CD4-positive, alpha-beta T cell treated with Interleukin-17A for 1 hour (primary cell): ENCODE results near the gene KSR2.

ENCODE experiments used
- DNase-seq: peaks from one replicate; pipeline ENCODE4 v3.0.0-alpha.2; 2020

KSR2 gene

GRCh38 chr12:117481470-117481869 lies 487.3 kb downstream of the KSR2 start:
- DNase-seq: no peak

- DNase-seq: no peak
Measured at GRCh38 chr12:117476341-117476740, 492.4 kb downstream of the KSR2 start.

GRCh38 chr12:117473856-117474255 lies 494.9 kb downstream of the KSR2 start:
- DNase-seq: no peak

GRCh38 chr12:117472983-117473382 lies 495.8 kb downstream of the KSR2 start:
- DNase-seq: no peak

GRCh38 chr12:117470804-117471203 lies 498.0 kb downstream of the KSR2 start:
- DNase-seq: no peak

- no peak for DNase-seq
Measured at GRCh38 chr12:117469883-117470483, 498.8 kb downstream of the KSR2 start.

GRCh38 chr12:117468016-117468415 lies 500.8 kb downstream of the KSR2 start:
- DNase-seq: no peak

- DNase-seq: no peak
Measured at GRCh38 chr12:117467588-117467987, 501.2 kb downstream of the KSR2 start.

- no peak for DNase-seq
Measured at GRCh38 chr12:117466677-117467362, 502.0 kb downstream of the KSR2 start.

- no peak for DNase-seq
Measured at GRCh38 chr12:117461732-117462131, 507.1 kb downstream of the KSR2 start.

GRCh38 chr12:117459229-117459628 lies 509.6 kb downstream of the KSR2 start:
- no peak for DNase-seq

GRCh38 chr12:117457189-117457588 lies 511.6 kb downstream of the KSR2 start:
- DNase-seq: no peak

- DNase-seq: no peak
Measured at GRCh38 chr12:117456076-117456475, 512.7 kb downstream of the KSR2 start.

- DNase-seq: no peak
Measured at GRCh38 chr12:117453961-117454360, 514.8 kb downstream of the KSR2 start.

GRCh38 chr12:117452112-117452511 lies 516.7 kb downstream of the KSR2 start:
- no peak for DNase-seq

- DNase-seq: no peak
Measured at GRCh38 chr12:117450209-117450608, 518.6 kb downstream of the KSR2 start.

- no peak for DNase-seq
Measured at GRCh38 chr12:117447665-117448366, 521.0 kb downstream of the KSR2 start.

GRCh38 chr12:117444781-117445180 lies 524.0 kb downstream of the KSR2 start:
- no peak for DNase-seq

- no peak for DNase-seq
Measured at GRCh38 chr12:117441751-117442150, 527.0 kb downstream of the KSR2 start.

- no peak for DNase-seq
Measured at GRCh38 chr12:117440384-117440783, 528.4 kb downstream of the KSR2 start.

- DNase-seq: no peak
Measured at GRCh38 chr12:117439531-117440001, 529.2 kb downstream of the KSR2 start.

- DNase-seq: no peak
Measured at GRCh38 chr12:117438809-117439208, 530.0 kb downstream of the KSR2 start.

GRCh38 chr12:117437516-117438255 lies 531.1 kb downstream of the KSR2 start:
- no peak for DNase-seq
